DND-41 (cell line): ENCODE data around the gene PDE6A.

Source experiments
- ATAC-seq: fragments of 200-7000 bp; cut with Tn5 transposase; 3 replicates; pipeline ENCODE4 v1.9.1; 2021; ENCODE audit warnings: low read depth; ENCODE audit not compliant: insufficient read depth
- DNase-seq: peaks from one replicate; pipeline ENCODE4 v3.0.0-alpha.2; 2020
- H2AFZ ChIP-seq: 2 replicates; pipeline ENCODE4 v1.6.0; 2012; ENCODE audit warnings: low read depth, low read length
- H3K27ac ChIP-seq: 2 replicates; pipeline ENCODE4 v1.5.1; 2012; ENCODE audit warnings: low read length, inconsistent platforms
- H3K27me3 ChIP-seq: fragments of 200-600 bp; sonication (generic); 2 replicates; pipeline ENCODE4 v1.6.0; 2012; ENCODE audit warnings: low read length, mild to moderate bottlenecking, inconsistent platforms; ENCODE audit not compliant: insufficient read depth, poor library complexity
- H3K36me3 ChIP-seq: 2 replicates; pipeline ENCODE4 v1.5.1; 2012; ENCODE audit warnings: low read length, inconsistent platforms; ENCODE audit not compliant: insufficient read depth
- H3K4me1 ChIP-seq: 2 replicates; pipeline ENCODE4 v1.5.1; 2012; ENCODE audit warnings: mild to moderate bottlenecking, low read length; ENCODE audit not compliant: insufficient read depth
- H3K4me2 ChIP-seq: 2 replicates; pipeline ENCODE4 v1.6.0; 2012; ENCODE audit warnings: mild to moderate bottlenecking, moderate library complexity, low read length, inconsistent platforms; ENCODE audit not compliant: insufficient read depth
- H3K4me3 ChIP-seq, 2 experiments: fragments of 200-600 bp in 1 of 2; shearing (Covaris generic) in 1 of 2; 2 replicates each; pipeline ENCODE4 v1.5.1; 2012 to 2016; ENCODE audit warnings: inconsistent platforms in 2 of 2, low read length in 2 of 2, mild to moderate bottlenecking in 2 of 2, low read depth in 1 of 2, moderate library complexity in 1 of 2
- H3K79me2 ChIP-seq: 2 replicates; pipeline ENCODE4 v1.6.0; 2012; ENCODE audit warnings: low read length, inconsistent platforms; ENCODE audit not compliant: insufficient read depth
- H3K9ac ChIP-seq: 2 replicates; pipeline ENCODE4 v1.6.0; 2012; ENCODE audit warnings: low read depth, mild to moderate bottlenecking, inconsistent platforms, low read length, moderate library complexity
- H3K9me3 ChIP-seq: 2 replicates; pipeline ENCODE4 v1.5.1; 2012; ENCODE audit warnings: low read length, moderate library complexity, mild to moderate bottlenecking, inconsistent platforms; ENCODE audit not compliant: insufficient read depth, severe bottlenecking
- H4K20me1 ChIP-seq: 2 replicates; pipeline ENCODE4 v1.6.0; 2012; ENCODE audit warnings: low read length; ENCODE audit not compliant: insufficient read depth
- EZH2 ChIP-seq: IDR thresholded peaks from 3 replicates; pipeline ENCODE4 v1.6.1; 2012; ENCODE audit warnings: borderline replicate concordance, low read depth, mild to moderate bottlenecking, moderate library complexity, low read length, inconsistent platforms; ENCODE audit not compliant: severe bottlenecking
- TF ChIP-seq, protein P1 (sequence below): IDR thresholded peaks from 2 replicates; pipeline ENCODE4 v1.5.1; 2012; ENCODE audit warnings: borderline replicate concordance, low read length, moderate library complexity, mild to moderate bottlenecking; ENCODE audit not compliant: poor library complexity, severe bottlenecking; ENCODE audit errors: extremely low read depth

The PDE6A gene

DNA sequence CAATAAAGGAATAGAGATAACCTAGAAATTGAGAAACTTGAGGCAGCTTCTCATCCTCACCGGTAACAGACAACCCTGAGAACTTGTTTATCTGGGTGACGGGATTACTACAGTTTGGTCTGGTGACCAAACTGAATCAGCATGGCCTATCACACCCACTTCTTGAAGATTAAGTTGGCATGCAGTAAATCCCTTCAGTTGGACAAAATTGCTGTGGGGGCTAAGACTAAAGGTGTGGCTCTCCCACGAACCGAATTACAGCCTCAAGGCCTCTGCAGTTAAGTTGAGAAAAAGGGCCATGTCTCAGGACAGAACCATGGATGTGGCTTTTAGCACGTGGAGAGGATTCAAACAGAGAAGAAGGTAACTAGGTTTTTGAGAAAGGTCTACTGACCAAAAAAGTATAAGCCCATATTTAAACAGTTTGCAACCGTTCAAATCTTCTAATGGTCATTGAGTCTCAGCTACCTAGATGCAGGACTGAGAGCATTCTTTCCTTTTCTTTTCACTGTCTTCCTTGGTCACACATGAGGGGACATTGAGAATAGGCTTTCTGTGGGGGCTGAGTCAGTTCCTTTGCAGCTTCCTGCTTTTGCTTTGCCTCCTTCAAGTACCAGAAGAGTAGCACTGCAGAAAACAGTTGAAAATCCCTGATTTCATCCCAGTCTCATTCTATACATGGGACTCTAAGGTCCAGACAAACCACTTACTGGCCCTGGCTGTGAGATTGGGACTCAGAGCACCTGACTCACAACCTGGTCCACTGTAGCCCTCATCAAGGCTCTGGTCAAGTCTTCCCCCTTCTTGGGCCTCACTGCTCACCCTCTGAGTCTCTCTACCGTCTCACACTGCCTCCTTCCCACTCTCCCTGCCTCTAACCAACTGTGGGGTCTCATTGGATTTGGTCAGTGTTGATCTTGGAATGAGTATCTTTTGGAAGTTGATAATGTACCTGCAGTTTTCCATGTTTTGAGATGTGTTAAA, 30.9 kb downstream of the PDE6A start:
- DNase-seq (no peak), ATAC-seq (no peak)
- Histone ChIP-seq H3K4me1 (no peaks in the 10 kb centered on the region), H3K79me2 (no peaks in the 10 kb centered on the region), H3K4me3 (no peak overlapping the region), H3K9ac (no peak overlapping the region), H3K27me3 (peaks cover 27% of the 10 kb centered on the region), H4K20me1 (no peaks in the 10 kb centered on the region), H2AFZ (no peak overlapping the region), H3K4me2 (no peak overlapping the region), H3K36me3 (no peaks in the 10 kb centered on the region), H3K27ac (no peak overlapping the region), H3K9me3 (no peaks in the 10 kb centered on the region)
- TF ChIP-seq, protein P1, sequence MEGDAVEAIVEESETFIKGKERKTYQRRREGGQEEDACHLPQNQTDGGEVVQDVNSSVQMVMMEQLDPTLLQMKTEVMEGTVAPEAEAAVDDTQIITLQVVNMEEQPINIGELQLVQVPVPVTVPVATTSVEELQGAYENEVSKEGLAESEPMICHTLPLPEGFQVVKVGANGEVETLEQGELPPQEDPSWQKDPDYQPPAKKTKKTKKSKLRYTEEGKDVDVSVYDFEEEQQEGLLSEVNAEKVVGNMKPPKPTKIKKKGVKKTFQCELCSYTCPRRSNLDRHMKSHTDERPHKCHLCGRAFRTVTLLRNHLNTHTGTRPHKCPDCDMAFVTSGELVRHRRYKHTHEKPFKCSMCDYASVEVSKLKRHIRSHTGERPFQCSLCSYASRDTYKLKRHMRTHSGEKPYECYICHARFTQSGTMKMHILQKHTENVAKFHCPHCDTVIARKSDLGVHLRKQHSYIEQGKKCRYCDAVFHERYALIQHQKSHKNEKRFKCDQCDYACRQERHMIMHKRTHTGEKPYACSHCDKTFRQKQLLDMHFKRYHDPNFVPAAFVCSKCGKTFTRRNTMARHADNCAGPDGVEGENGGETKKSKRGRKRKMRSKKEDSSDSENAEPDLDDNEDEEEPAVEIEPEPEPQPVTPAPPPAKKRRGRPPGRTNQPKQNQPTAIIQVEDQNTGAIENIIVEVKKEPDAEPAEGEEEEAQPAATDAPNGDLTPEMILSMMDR = no peak
- no peak for TF ChIP-seq EZH2

DNA sequence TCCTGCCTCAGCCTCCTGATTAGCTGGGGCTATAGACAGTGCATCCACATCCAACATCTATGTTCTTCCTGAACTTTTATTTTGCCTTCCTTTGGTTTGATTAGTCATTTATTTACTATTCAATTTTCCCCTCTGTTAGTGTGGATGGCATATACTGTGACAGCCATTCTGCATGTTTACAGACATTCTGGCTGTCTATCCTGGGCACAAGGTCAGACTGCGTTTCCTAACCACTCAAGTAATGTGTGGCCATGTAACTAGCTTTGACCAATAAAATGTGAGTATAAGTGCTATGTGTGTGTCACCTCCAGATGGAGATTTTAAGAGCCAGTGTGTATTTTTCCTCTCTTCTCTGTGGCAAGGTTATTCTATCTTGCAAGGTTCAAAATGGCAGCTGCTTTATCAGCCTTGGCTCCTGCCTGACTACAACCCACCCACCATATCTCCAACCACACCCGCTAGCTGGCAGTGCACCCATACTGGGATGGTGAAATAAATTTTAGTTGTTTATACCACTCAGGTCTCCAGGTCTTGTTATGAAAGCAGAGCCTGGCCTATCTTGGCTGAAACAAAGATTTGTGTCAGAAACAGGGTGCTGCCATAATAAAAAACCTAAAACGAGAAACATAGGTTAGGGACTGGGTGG, 32.2 kb downstream of the PDE6A start:
- no peak overlapping the region for H2AFZ ChIP-seq
- no peak overlapping the region for H3K4me3 ChIP-seq
- peaks cover 34% of the 10 kb centered on the region for H3K27me3 ChIP-seq
- H3K9ac ChIP-seq = no peak overlapping the region
- no peak for ATAC-seq
- H3K9me3 ChIP-seq = no peaks in the 10 kb centered on the region
- TF ChIP-seq EZH2 = no peak
- TF ChIP-seq, protein P1 = no peak
- H3K4me2 ChIP-seq = no peak overlapping the region
- H3K27ac ChIP-seq = no peak overlapping the region
- no peak for DNase-seq
- no peaks in the 10 kb centered on the region for H3K4me1 ChIP-seq
- no peaks in the 10 kb centered on the region for H3K36me3 ChIP-seq
- no peaks in the 10 kb centered on the region for H3K79me2 ChIP-seq
- no peaks in the 10 kb centered on the region for H4K20me1 ChIP-seq

DNA sequence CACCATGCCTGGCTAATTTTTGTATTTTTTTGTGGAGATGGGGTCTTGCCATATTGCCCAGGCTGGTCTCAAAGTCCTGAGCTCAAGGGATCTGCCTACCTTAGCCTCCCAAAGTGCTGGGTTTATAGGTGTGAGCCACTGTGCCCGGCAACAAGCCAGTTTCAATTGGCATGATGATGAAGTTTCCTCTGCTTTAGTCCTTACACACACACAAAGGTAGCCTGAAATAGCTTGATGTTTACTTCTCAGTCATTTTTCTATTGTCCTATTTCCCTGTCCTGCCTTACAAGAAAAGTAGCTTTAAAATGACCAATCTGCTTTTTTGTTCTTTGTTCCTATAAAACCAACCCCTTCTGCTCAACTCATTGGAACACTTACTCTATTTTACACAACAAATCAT, 33.6 kb downstream of the PDE6A start:
- H3K4me3 ChIP-seq = no peak overlapping the region
- TF ChIP-seq, protein P1 = no peak
- no peak for TF ChIP-seq EZH2
- no peak for ATAC-seq
- H3K4me1 ChIP-seq = no peaks in the 10 kb centered on the region
- H3K36me3 ChIP-seq = no peaks in the 10 kb centered on the region
- H4K20me1 ChIP-seq = no peaks in the 10 kb centered on the region
- H3K4me2 ChIP-seq = no peak overlapping the region
- H3K79me2 ChIP-seq = no peaks in the 10 kb centered on the region
- no peak for DNase-seq
- H3K27me3 ChIP-seq = peaks cover 30% of the 10 kb centered on the region
- H3K9ac ChIP-seq = no peak overlapping the region
- H3K27ac ChIP-seq = no peak overlapping the region
- H2AFZ ChIP-seq = no peak overlapping the region
- no peaks in the 10 kb centered on the region for H3K9me3 ChIP-seq
